NT2/D1 (cell line): ENCODE measurements around the gene KRT85.

Experiments
- DNase-seq: peaks from one replicate; pipeline ENCODE4 v3.0.0-alpha.2; 2011; ENCODE audit warnings: low read depth, low spot score
- H3K27me3 ChIP-seq: 2 replicates; pipeline ENCODE4 v1.6.0; 2011; ENCODE audit warnings: mild to moderate bottlenecking; ENCODE audit not compliant: insufficient read length, insufficient read depth
- H3K36me3 ChIP-seq: 2 replicates; pipeline ENCODE4 v1.6.1; 2011; ENCODE audit warnings: mild to moderate bottlenecking, low read length, mixed read lengths; ENCODE audit not compliant: insufficient read depth, insufficient read length
- H3K4me1 ChIP-seq: 2 replicates; pipeline ENCODE4 v1.5.1; 2011; ENCODE audit not compliant: insufficient read depth, insufficient read length
- H3K4me3 ChIP-seq: 2 replicates; pipeline ENCODE4 v1.5.1; 2011; ENCODE audit warnings: low read depth; ENCODE audit not compliant: insufficient read length
- H3K9ac ChIP-seq: 2 replicates; pipeline ENCODE4 v1.6.0; 2011; ENCODE audit warnings: low read depth; ENCODE audit not compliant: insufficient read length
- H3K9me3 ChIP-seq: 2 replicates; pipeline ENCODE4 v1.5.1; 2011; ENCODE audit warnings: mild to moderate bottlenecking, low read length; ENCODE audit not compliant: insufficient read depth
- SUZ12 ChIP-seq: IDR thresholded peaks from 2 replicates; pipeline ENCODE4 v1.6.1; 2011; ENCODE audit not compliant: insufficient read length, insufficient read depth; ENCODE audit errors: extremely low read depth
- YY1 ChIP-seq: IDR thresholded peaks from 2 replicates; pipeline ENCODE4 v1.6.1; 2011; ENCODE audit not compliant: insufficient read length, insufficient read depth
- ZNF274 ChIP-seq: IDR thresholded peaks from 2 replicates; pipeline ENCODE4 v1.6.1; 2011; ENCODE audit warnings: mild to moderate bottlenecking, low read depth, low read length

The KRT85 gene

DNA sequence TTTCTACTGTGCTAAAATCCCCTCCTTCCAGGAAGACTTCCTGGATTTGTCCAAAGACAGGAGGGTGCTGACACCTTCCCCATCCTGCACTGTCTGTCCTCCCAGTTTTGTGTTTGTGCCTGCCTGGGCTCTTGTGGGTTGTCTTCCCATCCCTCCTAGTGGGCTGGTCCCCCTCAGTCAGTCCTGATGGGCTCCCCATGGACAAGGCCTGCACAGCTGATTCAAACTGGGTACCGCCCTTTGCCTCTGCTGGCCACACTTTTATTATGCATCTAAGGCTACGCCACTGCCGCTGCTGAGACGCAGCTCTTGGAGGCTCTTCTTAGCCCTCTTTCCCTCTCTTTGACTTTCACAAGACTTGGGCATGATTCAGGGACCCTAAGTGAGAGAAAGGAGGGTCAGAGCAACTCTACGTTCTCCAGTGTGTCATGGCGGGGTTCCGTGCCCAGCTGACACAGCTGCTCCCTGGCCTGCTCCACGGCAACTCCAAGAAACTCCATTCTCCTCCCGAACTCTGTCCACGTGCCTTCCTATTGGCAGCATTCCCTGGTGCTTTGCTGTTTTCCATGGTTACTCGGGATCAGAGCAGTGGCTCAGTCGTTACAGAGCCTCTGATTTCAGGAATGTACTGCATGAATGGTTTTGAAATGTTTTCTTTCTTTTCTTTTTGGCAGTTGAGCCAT, 3.8 kb upstream of the KRT85 start:
- no peak for DNase-seq
- peaks cover 3% of the 10 kb centered on the region for H3K4me1 ChIP-seq
- no peak overlapping the region for H3K9ac ChIP-seq
- no peaks in the 10 kb centered on the region for H3K36me3 ChIP-seq
- H3K4me3 ChIP-seq: no peak overlapping the region
- TF ChIP-seq SUZ12: no peak
- no peak for TF ChIP-seq YY1
- no peak for TF ChIP-seq ZNF274
- H3K27me3 ChIP-seq: no peaks in the 10 kb centered on the region
- H3K9me3 ChIP-seq: peaks cover 9% of the 10 kb centered on the region; the same call in 1 of the 2 replicates

DNA sequence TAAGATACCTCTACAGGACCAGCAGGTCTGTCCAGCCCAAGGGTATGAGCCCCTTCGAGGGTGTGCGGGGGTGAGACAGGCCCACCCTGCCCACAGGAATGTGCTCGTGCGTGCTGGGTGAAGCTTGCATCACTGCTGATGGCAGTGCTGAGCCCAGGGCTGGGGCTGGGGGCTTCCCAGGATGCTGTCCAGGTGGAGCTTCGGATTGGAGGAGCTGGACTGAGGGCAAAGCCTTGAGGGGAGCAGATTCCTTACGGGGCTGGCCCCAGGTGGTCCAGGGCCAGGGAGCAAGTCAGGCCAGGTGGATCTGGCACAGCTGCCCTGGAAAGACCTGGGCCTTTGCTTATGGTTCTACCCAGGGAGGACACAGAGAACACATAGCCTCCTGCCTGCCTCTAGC, 2.5 kb upstream of the KRT85 start:
- Histone ChIP-seq H3K4me1 (peaks cover 3% of the 10 kb centered on the region), H3K9ac (no peak overlapping the region), H3K27me3 (no peaks in the 10 kb centered on the region), H3K4me3 (no peak overlapping the region), H3K36me3 (no peaks in the 10 kb centered on the region), H3K9me3 (peaks cover 9% of the 10 kb centered on the region; the same call in 1 of the 2 replicates)
- DNase-seq: no peak
- no peak for TF ChIP-seq ZNF274
- no peak for TF ChIP-seq SUZ12
- TF ChIP-seq YY1: no peak

DNA sequence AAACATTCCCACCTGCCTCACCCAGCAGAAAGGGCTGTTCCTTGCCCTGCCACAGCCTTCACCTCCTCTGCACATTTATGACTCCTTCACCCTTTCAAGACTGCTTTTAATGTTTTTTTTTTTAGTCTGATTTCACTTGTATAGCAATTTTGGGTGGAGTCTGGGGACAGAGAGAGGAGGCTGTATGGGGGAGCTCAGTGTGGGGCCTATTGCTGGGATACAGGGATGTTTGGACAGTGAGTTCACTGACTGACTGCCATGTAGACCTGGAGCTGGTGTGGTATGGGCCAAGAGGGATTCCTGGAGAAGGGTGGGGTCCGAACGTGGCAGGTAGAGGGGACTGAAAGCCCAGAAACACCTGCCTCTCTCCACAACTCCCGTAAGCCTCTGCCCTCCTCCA, 1.9 kb upstream of the KRT85 start:
- Histone ChIP-seq H3K9me3 (peaks cover 8% of the 10 kb centered on the region; the same call in 1 of the 2 replicates), H3K4me3 (no peak overlapping the region), H3K36me3 (no peaks in the 10 kb centered on the region), H3K27me3 (no peaks in the 10 kb centered on the region), H3K4me1 (peaks cover 3% of the 10 kb centered on the region), H3K9ac (no peak overlapping the region)
- DNase-seq: no peak
- TF ChIP-seq ZNF274 (no peak), SUZ12 (no peak), YY1 (no peak)

DNA sequence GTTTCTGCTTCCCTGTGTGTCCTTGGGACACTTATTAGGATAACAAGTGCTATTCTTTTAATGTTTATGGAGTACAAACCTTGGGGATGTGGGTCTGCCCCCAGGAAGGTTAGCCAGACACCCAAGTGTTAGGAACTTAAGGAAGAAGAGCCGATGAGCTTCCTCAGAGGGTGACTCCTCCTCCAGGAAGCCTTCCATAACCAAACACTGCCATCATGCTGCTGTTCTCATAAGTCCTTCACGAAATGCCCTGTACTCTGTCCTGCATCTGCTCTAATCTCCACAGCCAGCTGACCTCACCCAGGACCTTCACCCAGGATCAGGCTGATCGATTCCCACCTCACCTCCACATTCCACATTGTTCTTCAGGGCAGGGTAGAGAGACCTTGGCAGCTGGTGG, 1.2 kb upstream of the KRT85 start:
- H3K36me3 ChIP-seq: no peaks in the 10 kb centered on the region
- no peak overlapping the region for H3K4me3 ChIP-seq
- no peak for DNase-seq
- TF ChIP-seq SUZ12 (no peak), ZNF274 (no peak), YY1 (no peak)
- no peaks in the 10 kb centered on the region for H3K27me3 ChIP-seq
- 0 out of 2 replicates have a peak, but pooled peaks cover under 1% of the 10 kb centered on the region for H3K9me3 ChIP-seq
- no peak overlapping the region for H3K9ac ChIP-seq
- H3K4me1 ChIP-seq: peaks cover 3% of the 10 kb centered on the region

DNA sequence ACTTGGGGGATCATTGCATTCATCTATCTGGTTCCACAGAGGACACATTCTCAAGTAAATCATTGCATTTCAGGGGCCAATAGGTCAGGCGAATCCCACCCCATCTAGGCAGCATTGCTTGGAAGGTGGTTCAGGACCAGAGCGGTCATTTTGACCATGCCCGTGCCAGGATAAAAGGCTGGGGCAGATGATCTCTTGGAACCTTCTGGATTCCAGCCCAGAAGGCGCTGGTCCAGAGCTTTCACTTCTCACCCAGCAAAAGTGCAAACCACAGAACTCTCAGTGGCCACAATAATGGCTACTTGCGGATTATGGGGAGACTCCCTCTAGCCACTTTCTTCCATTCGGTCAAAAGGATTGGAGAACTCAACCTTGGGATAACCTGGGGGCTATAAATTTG, 595 bp upstream of the KRT85 start:
- H3K36me3 ChIP-seq: no peaks in the 10 kb centered on the region
- no peak for TF ChIP-seq SUZ12
- TF ChIP-seq YY1: no peak
- no peak for TF ChIP-seq ZNF274
- H3K9me3 ChIP-seq: no peaks in the 10 kb centered on the region
- peaks cover 3% of the 10 kb centered on the region for H3K4me1 ChIP-seq
- no peak overlapping the region for H3K9ac ChIP-seq
- no peak overlapping the region for H3K4me3 ChIP-seq
- H3K27me3 ChIP-seq: no peaks in the 10 kb centered on the region
- DNase-seq: no peak

DNA sequence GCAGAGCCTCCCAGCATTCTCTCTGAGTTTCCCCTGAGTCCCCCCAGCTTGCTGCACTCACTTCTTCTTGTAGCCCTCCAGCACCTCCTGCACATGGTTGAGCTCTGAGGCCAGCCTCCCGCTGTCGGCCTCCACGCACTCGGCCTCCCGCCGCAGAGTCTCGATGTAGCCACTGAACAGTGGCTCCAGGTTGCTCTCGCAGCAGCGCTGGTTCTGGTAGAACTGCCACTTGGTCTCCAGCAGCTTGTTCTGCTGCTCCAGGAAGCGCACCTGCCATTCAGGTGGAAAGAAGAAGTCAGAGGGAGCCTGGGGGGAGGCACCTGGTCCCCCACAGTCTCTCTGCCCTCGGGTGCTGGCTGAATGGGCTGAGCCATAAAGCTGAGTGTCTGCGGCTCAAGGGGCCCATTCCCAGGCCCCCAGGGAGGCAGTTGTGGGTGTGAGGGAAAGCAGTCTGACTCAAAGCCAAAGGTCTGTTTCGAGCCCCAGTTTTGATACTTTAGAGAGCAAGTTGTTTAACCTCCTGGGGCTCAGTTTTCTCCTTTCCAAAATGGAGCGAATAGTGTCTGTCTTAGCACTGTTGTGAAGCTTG, 2.3 kb downstream of the KRT85 start:
- no peaks in the 10 kb centered on the region for H3K9me3 ChIP-seq

DNA sequence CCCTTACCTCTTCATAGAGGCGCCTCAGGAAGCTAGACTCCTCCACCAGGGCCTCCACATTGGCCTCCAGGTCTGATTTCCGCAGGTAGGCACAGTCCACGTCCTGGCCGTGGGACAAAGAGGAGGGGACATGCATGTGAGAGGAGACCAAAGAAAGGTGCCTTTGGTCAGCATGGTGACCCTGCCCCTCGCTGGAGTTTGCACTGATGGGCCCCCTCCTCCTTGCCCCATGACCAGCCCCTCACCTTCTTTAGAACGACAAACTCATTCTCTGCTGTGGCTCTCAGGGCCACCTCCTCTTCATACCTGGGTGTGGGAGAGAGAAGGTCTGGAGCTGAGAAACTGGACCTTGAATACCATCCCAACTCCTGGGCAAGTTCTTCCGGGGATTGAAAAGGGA, 3.2 kb downstream of the KRT85 start:
- DNase-seq: no peak
- Histone ChIP-seq H3K27me3 (no peaks in the 10 kb centered on the region), H3K4me1 (peaks cover under 1% of the 10 kb centered on the region), H3K9ac (no peak overlapping the region), H3K4me3 (no peak overlapping the region), H3K9me3 (no peaks in the 10 kb centered on the region), H3K36me3 (no peaks in the 10 kb centered on the region)
- TF ChIP-seq SUZ12: no peak
- TF ChIP-seq ZNF274: no peak
- TF ChIP-seq YY1: no peak

More for the DNA sequence above, 2.3 kb downstream of the KRT85 start:
- Histone ChIP-seq H3K9ac (no peak overlapping the region), H3K36me3 (no peaks in the 10 kb centered on the region), H3K27me3 (no peaks in the 10 kb centered on the region), H3K4me3 (no peak overlapping the region), H3K4me1 (no peaks in the 10 kb centered on the region)
- TF ChIP-seq SUZ12: no peak
- TF ChIP-seq YY1: no peak
- no peak for TF ChIP-seq ZNF274
- no peak for DNase-seq
